Naive thymus-derived CD4-positive, alpha-beta T cell (primary cell): ENCODE measurements around the gene FAM117B. TPM values are rescaled to one million over a fixed set of nuclear protein-coding genes. Genes with fewer than 3 reads are reported as not detected.

ENCODE experiments used
- ATAC-seq: fragments of 150-1000 bp; cut with Tn5 transposase; 2 replicates; pipeline ENCODE4 v1.10.0; 2021; ENCODE audit warnings: mild to moderate bottlenecking, moderate library complexity
- CTCF ChIA-PET: fragments of 350-600 bp; sonication (Branson Sonifier 250); formaldehyde crosslinking; loops from one replicate; lab custom pipeline; 2021; ENCODE audit warnings: antibody characterized with exemption; lab: Charles Lee
- POLR2A ChIA-PET: fragments of 350-600 bp; sonication (Branson Sonifier 250); formaldehyde crosslinking; loops from one replicate; lab custom pipeline; 2021; ENCODE audit warnings: antibody characterized with exemption, inconsistent platforms; lab: Charles Lee
- DNase-seq, 9 donors: peaks; one replicate each; pipeline versions ENCODE4 v3.0.0 to v3.0.0-alpha.2; 2020 to 2022; ENCODE audit warnings: mixed read lengths in 1 of 9
- H3K27ac ChIP-seq: one replicate; pipeline ENCODE4 v1.7.0; 2013; ENCODE audit warnings: mild to moderate bottlenecking, low read depth, low read length, moderate library complexity
- H3K27me3 ChIP-seq, 2 donors: one replicate each; pipeline ENCODE4 v1.7.0; 2013; ENCODE audit warnings: low read length in 2 of 2, mild to moderate bottlenecking in 2 of 2, moderate library complexity in 2 of 2; ENCODE audit not compliant: control insufficient read depth in 2 of 2, insufficient read depth in 2 of 2
- H3K36me3 ChIP-seq, 3 experiments: 1 replicate in 2 of 3; 2 replicates in 1 of 3; pipeline ENCODE4 v1.7.0; 2013; ENCODE audit warnings: low read length in 3 of 3, mild to moderate bottlenecking in 3 of 3, moderate library complexity in 1 of 3; ENCODE audit not compliant: insufficient read depth in 3 of 3, control insufficient read depth in 2 of 3
- H3K4me1 ChIP-seq, 2 donors: one replicate each; pipeline ENCODE4 v1.7.0; 2013; ENCODE audit warnings: low read length in 2 of 2, mild to moderate bottlenecking in 2 of 2, moderate library complexity in 1 of 2; ENCODE audit not compliant: control insufficient read depth in 2 of 2, insufficient read depth in 2 of 2
- H3K4me3 ChIP-seq: 2 replicates; pipeline ENCODE4 v1.7.0; 2013; ENCODE audit warnings: mild to moderate bottlenecking, low read length
- H3K9me3 ChIP-seq, 3 experiments: 1 replicate in 2 of 3; 2 replicates in 1 of 3; pipeline ENCODE4 v1.7.0; 2013; ENCODE audit warnings: low read length in 3 of 3; ENCODE audit not compliant: control insufficient read depth in 2 of 3
- H3K27ac Mint-ChIP-seq, 9 donors: one replicate each; pipeline ENCODE4 v1.8.0; 2020 to 2022; ENCODE audit warnings: mixed read lengths in 9 of 9, mild to moderate bottlenecking in 8 of 9, moderate library complexity in 5 of 9, inconsistent platforms in 2 of 9
- H3K27me3 Mint-ChIP-seq, 5 donors: one replicate each; pipeline ENCODE4 v1.8.0; 2021 to 2022; ENCODE audit warnings: mixed read lengths in 5 of 5, mild to moderate bottlenecking in 1 of 5
- H3K36me3 Mint-ChIP-seq, 5 donors: one replicate each; pipeline ENCODE4 v1.8.0; 2020 to 2022; ENCODE audit warnings: mixed read lengths in 5 of 5, mild to moderate bottlenecking in 3 of 5, inconsistent platforms in 1 of 5
- H3K4me1 Mint-ChIP-seq, 7 donors: one replicate each; pipeline ENCODE4 v1.8.0; 2020 to 2022; ENCODE audit warnings: mixed read lengths in 7 of 7, mild to moderate bottlenecking in 3 of 7, inconsistent platforms in 1 of 7
- H3K4me3 Mint-ChIP-seq, 10 donors: one replicate each; pipeline ENCODE4 v1.8.0; 2020 to 2022; ENCODE audit warnings: mild to moderate bottlenecking in 10 of 10, mixed read lengths in 10 of 10, moderate library complexity in 6 of 10, inconsistent platforms in 2 of 10
- H3K9me3 Mint-ChIP-seq, 11 donors: one replicate each; pipeline ENCODE4 v1.8.0; 2020 to 2022; ENCODE audit warnings: mixed read lengths in 11 of 11, mild to moderate bottlenecking in 4 of 11, inconsistent platforms in 1 of 11, moderate library complexity in 1 of 11
- intact Hi-C, 2 donors: fragments of 100-400 bp; cut with micrococcal nuclease; formaldehyde crosslinking; loops; one replicate each; pipeline ENCODE4 v1.15.1; 2023
- polyA plus RNA-seq, 2 donors: library from polyadenylated mRNA; unstranded; fragments of 300-500 nt; fragmentation: Illumina TruSeq; gene quantifications; one replicate each; pipeline ENCODE4 v1.2.3, GENCODE V29; 2021
- total RNA-seq, 6 experiments: library from RNA in 5 of 6; stranded (reverse) in 5 of 6; gene quantifications; 1 replicate in 5 of 6; 2 replicates in 1 of 6; pipeline ENCODE4 v1.2.3 and lab custom pipeline; 2021 to 2026

The FAM117B gene
- 10 to 100 TPM; 12.8 to 57.9 (median 48.8) TPM for total RNA-seq
- 10 to 100 TPM; 13.9 to 20.9 TPM for polyA plus RNA-seq
- total RNA-seq (lab: John Stamatoyannopoulos, UW) = 117 reads per million, percentile 87 among the genes with 10 or more reads in this experiment

DNA sequence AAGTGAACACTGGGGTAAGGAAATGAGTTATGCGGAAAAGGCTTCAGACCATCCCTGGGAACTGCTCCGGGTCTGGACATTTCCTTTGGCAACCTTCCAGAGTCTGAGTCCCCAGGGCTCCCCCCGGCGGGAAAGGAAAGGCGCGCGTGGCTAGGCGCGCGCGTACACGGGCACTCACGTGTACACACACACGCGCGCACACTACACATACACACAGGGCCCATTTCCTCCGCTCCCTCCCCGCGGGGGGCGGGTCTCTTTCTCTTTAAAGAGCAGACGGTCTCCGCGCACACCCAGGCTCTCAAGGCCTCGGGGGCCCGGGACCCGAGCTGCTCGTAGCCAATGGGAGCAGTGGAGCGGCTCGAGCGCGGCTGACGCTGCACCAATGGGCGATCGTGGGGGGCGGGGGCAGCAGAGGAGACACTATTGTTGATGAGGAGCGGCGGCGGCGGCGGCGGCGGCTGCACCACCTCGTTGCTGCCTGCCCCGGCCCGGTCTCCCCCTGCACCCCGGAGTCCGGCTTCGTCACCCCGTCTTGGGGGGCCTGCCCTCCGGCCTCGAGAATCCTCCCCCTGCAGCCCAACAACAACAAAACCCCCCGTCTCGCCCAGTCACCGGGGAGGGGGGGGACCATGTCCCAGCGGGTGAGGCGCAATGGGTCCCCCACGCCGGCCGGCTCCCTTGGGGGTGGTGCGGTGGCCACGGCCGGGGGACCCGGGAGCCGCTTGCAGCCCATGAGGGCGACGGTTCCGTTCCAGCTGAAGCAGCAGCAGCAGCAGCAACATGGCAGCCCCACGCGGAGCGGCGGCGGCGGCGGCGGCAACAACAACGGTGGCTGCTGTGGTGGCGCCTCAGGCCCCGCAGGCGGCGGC is at the start of gene FAM117B:
Gene FAM117B, plus strand, starts transcription at position 414 of the 872 bp plus-strand sequence. Its CDS starts 219 bp downstream, at position 633.
- H3K9me3 Mint-ChIP-seq = peaks cover 0 to 2% (median 0%) of the 10 kb centered on the region in 11 donors
- peaks cover 22 to 29% of the 10 kb centered on the region in 2 donors for H3K4me1 ChIP-seq
- CTCF ChIA-PET = interaction anchor here (0.7 to 1.7 kb wide), 7 partner anchors 8 to 236 kb away, joined by 3 to 5 read pairs (median 3); no protein-coding TSS in a partner anchor
- peak within 1 kb of the TSS; percentile 92 to 99 (median 96) for H3K27ac Mint-ChIP-seq
- H3K4me1 Mint-ChIP-seq = peaks cover 27 to 66% (median 61%) of the 10 kb centered on the region in 7 donors
- H3K4me3 ChIP-seq = peak within 1 kb of the TSS; percentile 81
- H3K27ac ChIP-seq = peak within 1 kb of the TSS; percentile 81
- H3K36me3 ChIP-seq = peaks cover 0 to 4% (median 0%) of the 10 kb centered on the region in 3 experiments
- peak; percentile 93 for ATAC-seq
- no peaks in the 10 kb centered on the region for H3K27me3 Mint-ChIP-seq
- H3K27me3 ChIP-seq = no peaks in the 10 kb centered on the region
- peak; percentile 90 to 99 (median 98) for DNase-seq
- H3K9me3 ChIP-seq = no peaks in the 10 kb centered on the region
- POLR2A ChIA-PET = interaction anchor here (0.6 to 8.0 kb wide), 43 partner anchors 10 to 1518 kb away, joined by 3 to 130 read pairs (median 5); partner anchors contain the start of genes CARF, CFLAR, CTLA4 and CYP20A1
- intact Hi-C loops = loop anchor here (1.0 to 10.0 kb wide), 23 partner anchors 9 to 1746 kb away; partner anchors contain the start of genes BMPR2 (in 2 of the 2), NBEAL1 (in 2 of the 2), WDR12 (in 2 of the 2) and ABI2 (in 1 of the 2)
- peaks cover 3 to 9% (median 6%) of the 10 kb centered on the region in 5 donors for H3K36me3 Mint-ChIP-seq
- H3K4me3 Mint-ChIP-seq = peak within 1 kb of the TSS in 9 of 10 donors; percentile 93 to 98 (median 97)

DNA sequence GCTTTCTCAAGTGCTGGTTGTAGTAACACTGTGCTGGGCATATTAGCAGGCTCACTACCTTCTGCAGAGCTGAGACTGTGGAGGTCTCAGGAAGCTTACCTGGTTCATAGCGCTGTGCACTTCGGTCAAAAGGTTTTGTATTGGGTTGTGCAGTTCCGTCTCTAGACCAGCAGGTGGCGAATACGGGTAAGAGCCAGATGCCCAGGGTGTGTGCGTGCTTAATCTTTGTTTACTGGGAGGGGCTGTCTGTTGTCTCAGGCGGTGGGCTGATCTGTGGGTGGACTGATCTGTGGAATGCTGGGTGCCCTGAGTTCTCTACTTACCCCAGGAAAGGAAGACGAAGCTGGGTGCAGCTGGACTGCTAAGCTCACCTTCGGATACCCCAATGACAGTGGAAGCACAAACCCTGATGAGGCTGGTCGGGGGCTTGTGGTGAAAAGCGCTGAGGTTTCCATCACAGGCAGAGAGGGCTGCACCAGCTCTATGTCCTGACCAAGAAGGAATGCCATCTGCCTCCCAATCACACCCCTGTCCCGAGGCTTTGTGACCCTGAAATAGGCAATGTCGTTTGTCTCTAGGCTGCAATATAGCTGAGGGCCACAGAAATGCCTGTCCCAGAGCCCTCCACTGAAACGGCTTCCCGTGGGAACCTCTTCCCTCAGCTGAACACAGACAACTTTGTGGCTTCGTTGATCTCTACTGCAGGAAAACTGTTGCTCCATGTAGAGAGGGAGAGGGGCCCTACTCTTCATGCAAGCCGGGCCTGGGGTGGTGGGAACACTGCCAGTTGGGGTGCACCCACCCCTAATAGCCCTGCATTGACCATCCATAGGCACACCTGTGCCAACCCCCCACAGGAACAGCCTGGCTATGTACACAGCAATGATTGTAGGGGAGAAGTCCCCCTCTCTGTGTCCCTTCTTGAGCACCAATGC is 45.9 kb upstream of the FAM117B start:
- CTCF ChIA-PET = interaction anchor here (0.7 to 3.8 kb wide), 22 partner anchors 10 to 322 kb away, joined by 3 to 33 read pairs (median 4); partner anchors contain the start of genes FAM117B, ICA1L and WDR12
- Histone ChIP-seq H3K36me3 (no peaks in the 10 kb centered on the region), H3K27me3 (no peaks in the 10 kb centered on the region), H3K4me3 (no peak overlapping the region), H3K27ac (no peak overlapping the region), H3K9me3 (no peaks in the 10 kb centered on the region), H3K4me1 (peaks cover 0 to 4% of the 10 kb centered on the region in 2 donors)
- Mint-ChIP-seq H3K4me1 (peaks cover 5 to 15% (median 11%) of the 10 kb centered on the region in 7 donors), H3K4me3 (peak overlapping the region in 9 of 10 donors; percentile 3 to 76 (median 42)), H3K36me3 (peaks cover 0 to 4% (median 2%) of the 10 kb centered on the region in 5 donors), H3K27ac (peak overlapping the region in 5 of 9 donors; percentile 7 to 78 (median 64)), H3K9me3 (peaks cover 0 to 4% (median 1%) of the 10 kb centered on the region in 11 donors), H3K27me3 (no peaks in the 10 kb centered on the region)
- POLR2A ChIA-PET = interaction anchor here (0.6 to 4.3 kb wide), 5 partner anchors 43 to 176 kb away, joined by 3 to 28 read pairs (median 4); partner anchors contain the start of gene FAM117B
- DNase-seq (peak; percentile 32 to 82 (median 77)), ATAC-seq (peak; percentile 96)
- intact Hi-C loops = loop anchor here (1.0 to 5.0 kb wide), 14 partner anchors 14 to 1226 kb away; partner anchors contain the start of genes FAM117B (in 2 of the 2), ICA1L (in 1 of the 2), NBEAL1 (in 1 of the 2) and WDR12 (in 1 of the 2)

DNA sequence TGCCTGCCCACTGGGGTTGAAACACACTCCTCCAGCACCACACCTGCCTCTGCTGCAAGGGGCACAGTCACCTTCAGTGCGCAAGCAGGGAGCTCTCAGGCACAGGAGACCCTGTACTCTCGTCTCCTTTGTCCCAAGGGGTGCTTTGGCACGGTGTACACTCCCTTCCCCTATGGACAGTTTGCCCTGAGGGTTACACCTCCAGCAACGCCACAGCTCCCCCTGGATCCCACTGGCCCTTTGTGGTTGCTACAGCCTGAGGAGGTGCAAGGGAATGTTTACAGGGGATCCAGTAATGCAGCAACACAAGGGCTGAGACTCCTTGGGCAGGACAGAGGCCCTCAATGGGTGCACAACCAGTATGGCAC is 45.2 kb upstream of the FAM117B start:
- Histone ChIP-seq H3K27me3 (no peaks in the 10 kb centered on the region), H3K4me1 (peaks cover 0 to 4% of the 10 kb centered on the region in 2 donors), H3K36me3 (no peaks in the 10 kb centered on the region), H3K9me3 (no peaks in the 10 kb centered on the region), H3K4me3 (no peak overlapping the region), H3K27ac (no peak overlapping the region)
- intact Hi-C loops = loop anchor here (2.0 to 5.0 kb wide), 6 partner anchors 15 to 423 kb away; partner anchors contain the start of gene NBEAL1 (in 1 of the 2)
- Mint-ChIP-seq H3K9me3 (no peaks in the 10 kb centered on the region), H3K27ac (no peak overlapping the region), H3K36me3 (no peaks in the 10 kb centered on the region), H3K27me3 (no peaks in the 10 kb centered on the region), H3K4me3 (no peak overlapping the region), H3K4me1 (peaks cover 5 to 15% (median 11%) of the 10 kb centered on the region in 7 donors)
- no peak for ATAC-seq
- ChIA-PET CTCF (interaction anchor here (0.7 to 3.8 kb wide), 14 partner anchors 9 to 322 kb away, joined by 3 to 33 read pairs (median 5); partner anchors contain the start of genes FAM117B, ICA1L and WDR12), POLR2A (interaction anchor here (4.3 kb wide), 1 partner anchor 46 kb away, joined by 28 read pairs; the partner anchor contains the start of gene FAM117B)
- DNase-seq = no peak

DNA sequence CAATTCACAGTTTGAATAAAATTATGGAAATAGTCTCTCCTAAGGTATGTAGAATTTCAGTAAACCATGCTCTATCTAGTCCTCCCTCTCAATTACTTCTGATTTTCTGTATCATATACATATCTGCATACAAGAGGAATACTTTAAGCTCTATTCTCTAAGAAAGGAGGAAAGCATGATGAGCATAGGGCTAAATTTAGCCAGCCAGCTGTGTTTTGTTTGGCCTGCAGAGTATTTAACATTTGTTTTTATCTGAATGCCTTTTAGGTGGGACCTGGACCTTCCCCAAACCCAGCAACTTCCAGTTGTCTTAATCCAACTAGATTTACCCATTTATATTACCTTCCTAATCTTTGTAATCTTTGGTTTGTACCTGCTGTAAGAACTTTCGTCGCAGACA is 42.2 kb upstream of the FAM117B start:
- no peaks in the 10 kb centered on the region for H3K9me3 Mint-ChIP-seq
- H3K27me3 Mint-ChIP-seq = no peaks in the 10 kb centered on the region
- H3K27ac ChIP-seq = no peak overlapping the region
- no peak for ATAC-seq
- H3K36me3 ChIP-seq = no peaks in the 10 kb centered on the region
- H3K9me3 ChIP-seq = no peaks in the 10 kb centered on the region
- CTCF ChIA-PET = interaction anchor here (0.6 to 1.1 kb wide), 5 partner anchors 10 to 278 kb away, joined by 3 to 5 read pairs (median 4); no protein-coding TSS in a partner anchor
- POLR2A ChIA-PET = no interaction called here
- H3K36me3 Mint-ChIP-seq = no peaks in the 10 kb centered on the region
- no peak for DNase-seq
- no peak overlapping the region for H3K27ac Mint-ChIP-seq
- H3K4me1 ChIP-seq = peaks cover 0 to 4% of the 10 kb centered on the region in 2 donors
- no peaks in the 10 kb centered on the region for H3K27me3 ChIP-seq
- H3K4me3 ChIP-seq = no peak overlapping the region
- H3K4me3 Mint-ChIP-seq = no peak overlapping the region
- intact Hi-C loops = no loop called here
- H3K4me1 Mint-ChIP-seq = peaks cover 5 to 15% (median 11%) of the 10 kb centered on the region in 7 donors

DNA sequence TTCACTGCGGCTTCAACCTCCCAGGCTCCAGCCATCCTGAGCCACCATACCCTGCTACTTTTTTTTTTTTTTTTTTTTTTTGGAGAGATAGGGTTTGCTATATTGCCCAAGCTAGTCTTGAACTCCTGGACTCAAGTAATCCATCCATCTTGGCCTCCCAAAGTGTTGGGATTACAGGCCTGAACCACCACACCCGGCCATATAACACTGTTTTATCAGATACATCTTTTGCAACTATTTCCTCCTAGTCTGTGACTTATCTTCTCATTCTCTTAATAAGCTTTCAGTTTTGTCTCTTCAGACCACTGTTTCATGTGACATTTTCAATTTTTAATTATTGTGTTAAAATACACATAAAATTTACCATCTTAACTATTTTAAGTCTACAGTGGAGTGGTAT is 35.7 kb upstream of the FAM117B start:
- DNase-seq (no peak), ATAC-seq (no peak)
- no peaks in the 10 kb centered on the region for H3K9me3 Mint-ChIP-seq
- H3K4me1 ChIP-seq = no peaks in the 10 kb centered on the region
- intact Hi-C loops = no loop called here
- no peaks in the 10 kb centered on the region for H3K27me3 Mint-ChIP-seq
- H3K27ac ChIP-seq = no peak overlapping the region
- H3K9me3 ChIP-seq = no peaks in the 10 kb centered on the region
- H3K27ac Mint-ChIP-seq = no peak overlapping the region
- H3K4me1 Mint-ChIP-seq = peaks cover 0 to 9% (median 7%) of the 10 kb centered on the region in 7 donors
- no peak overlapping the region for H3K4me3 Mint-ChIP-seq
- no peaks in the 10 kb centered on the region for H3K27me3 ChIP-seq
- ChIA-PET POLR2A (no interaction called here), CTCF (interaction anchor here (0.7 to 1.5 kb wide), 2 partner anchors 10 to 101 kb away, joined by 3 to 7 read pairs; no protein-coding TSS in a partner anchor)
- no peaks in the 10 kb centered on the region for H3K36me3 Mint-ChIP-seq
- no peaks in the 10 kb centered on the region for H3K36me3 ChIP-seq
- no peak overlapping the region for H3K4me3 ChIP-seq
